NCI-H2227 treated with DMSO at 0.1 percent for 48 hours (cell line): ENCODE data around the gene PCBP2.
"Not testable (repeated sequence)": the region's sequence is repeated elsewhere in the genome, so short reads cannot be mapped to it uniquely, and the experiment has no call there.

Experiments
- DNase-seq: peaks from one replicate; lab custom pipeline; 2025; lab: John Stamatoyannopoulos, UW

Gene PCBP2

DNA sequence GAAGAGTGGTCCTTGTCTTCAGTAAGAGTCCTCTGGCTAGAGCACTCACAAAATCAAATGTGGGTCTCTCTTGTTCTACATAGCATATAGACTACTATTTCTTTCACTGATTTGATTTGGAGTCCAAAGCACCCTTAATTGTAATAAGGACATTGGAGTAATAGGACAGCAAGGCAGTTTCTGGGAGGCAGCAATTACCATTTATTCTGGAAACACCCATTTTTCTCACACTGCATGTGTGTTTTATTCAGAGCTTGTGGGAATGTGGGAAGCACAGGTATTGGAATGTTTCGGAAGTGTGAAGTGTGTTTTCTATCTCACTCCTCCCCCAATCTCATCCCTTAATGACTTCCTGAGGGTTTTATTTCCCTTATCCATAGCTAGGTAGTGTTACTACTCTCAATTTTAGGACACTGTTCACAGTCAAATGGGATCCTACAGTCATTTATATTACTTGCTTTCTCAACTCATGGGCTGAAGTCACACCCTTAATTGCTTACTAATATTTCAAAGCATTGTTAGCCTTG lies 20.2 kb downstream of the PCBP2 start:
- no peak for DNase-seq

DNA sequence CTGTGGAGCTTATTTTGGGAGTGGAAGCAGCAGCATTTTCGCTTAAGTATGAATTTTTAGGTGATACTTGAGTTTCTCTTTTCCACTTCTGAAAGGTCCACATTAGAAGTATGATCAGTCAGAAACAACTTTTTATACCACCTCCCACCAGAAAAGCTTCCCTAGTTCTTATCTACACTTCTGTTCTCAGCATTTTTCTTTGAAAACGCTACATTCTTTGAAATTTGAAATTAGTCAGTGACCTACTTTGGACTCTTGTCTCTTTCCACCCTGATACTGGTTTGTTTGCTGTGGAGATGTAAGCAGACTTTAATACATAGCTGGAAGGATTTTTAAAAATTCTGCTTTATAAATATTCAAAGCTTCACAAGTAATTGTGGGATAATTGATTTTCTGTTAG lies 22.2 kb downstream of the PCBP2 start:
- DNase-seq: no peak

DNA sequence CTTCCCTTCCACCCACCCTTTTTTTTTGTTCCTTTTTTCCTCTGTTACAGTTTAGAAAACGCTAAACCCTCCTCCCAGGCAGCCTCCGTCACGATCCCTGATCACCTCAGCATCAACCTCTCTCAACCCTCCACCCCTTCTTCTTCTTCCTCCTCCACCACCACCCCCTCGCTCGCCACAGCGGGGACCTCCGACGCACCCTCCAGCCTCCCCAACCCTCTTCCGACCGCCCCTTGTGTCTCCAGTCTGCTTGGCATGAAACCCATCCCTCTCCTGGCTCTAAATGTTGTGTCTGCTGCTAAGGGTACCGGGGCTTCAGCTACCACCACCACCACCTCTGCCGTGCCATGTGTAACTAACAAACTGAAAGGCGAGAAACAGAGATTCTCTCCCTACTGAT lies 22.9 kb downstream of the PCBP2 start:
- DNase-seq: no peak

DNA sequence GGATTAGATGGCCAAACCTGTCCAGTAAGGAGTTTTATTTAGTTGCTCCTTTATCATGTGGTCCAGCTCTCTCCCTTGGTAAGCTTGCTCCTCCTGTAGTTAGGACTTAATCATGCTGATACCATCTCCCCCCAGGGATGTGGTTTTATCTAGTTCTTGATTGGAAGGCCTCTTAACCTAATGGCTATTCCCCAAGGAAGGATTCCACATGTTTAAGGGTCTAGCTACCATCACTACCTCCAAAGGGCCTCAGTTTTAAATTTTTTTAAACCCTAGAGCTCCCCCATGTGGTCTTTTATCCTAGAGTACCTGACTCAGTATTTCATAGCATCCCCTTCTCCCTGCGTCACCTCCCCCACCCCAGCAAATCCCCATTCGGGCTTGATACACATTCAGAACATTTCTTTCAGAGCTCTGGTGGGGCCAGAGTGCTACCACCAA lies 24.9 kb downstream of the PCBP2 start:
- no peak for DNase-seq

DNA sequence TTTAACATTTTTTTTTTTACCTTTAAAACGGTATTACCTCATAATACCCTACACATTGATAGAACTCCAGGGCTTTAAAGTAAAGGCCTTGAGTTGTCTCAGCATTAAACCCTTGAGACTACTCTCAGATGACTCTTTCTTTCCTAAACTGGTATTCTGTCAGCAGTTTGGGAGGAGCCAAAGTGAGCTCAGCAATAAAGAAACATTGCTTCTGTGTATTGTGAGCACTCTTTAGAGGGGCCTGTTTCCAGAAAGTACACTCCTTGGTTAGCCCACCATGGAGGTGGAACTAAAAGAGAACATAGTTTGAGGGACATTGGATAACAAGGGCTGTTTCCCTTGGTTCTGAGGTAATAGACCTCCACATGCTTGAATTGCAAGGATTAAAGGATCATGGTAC lies 27.0 kb downstream of the PCBP2 start:
- DNase-seq: no peak

DNA sequence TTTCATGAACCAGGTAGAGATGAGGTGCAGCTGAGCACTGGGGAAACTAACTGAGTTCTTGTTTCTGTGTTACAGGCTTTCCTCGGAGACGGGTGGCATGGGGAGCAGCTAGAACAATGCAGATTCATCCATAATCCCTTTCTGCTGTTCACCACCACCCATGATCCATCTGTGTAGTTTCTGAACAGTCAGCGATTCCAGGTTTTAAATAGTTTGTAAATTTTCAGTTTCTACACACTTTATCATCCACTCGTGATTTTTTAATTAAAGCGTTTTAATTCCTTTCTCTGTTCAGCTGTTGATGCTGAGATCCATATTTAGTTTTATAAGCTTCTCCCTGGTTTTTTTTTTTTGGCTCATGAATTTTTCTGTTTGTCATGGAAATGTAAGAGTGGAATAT lies 27.4 kb downstream of the PCBP2 start:
- no peak for DNase-seq

DNA sequence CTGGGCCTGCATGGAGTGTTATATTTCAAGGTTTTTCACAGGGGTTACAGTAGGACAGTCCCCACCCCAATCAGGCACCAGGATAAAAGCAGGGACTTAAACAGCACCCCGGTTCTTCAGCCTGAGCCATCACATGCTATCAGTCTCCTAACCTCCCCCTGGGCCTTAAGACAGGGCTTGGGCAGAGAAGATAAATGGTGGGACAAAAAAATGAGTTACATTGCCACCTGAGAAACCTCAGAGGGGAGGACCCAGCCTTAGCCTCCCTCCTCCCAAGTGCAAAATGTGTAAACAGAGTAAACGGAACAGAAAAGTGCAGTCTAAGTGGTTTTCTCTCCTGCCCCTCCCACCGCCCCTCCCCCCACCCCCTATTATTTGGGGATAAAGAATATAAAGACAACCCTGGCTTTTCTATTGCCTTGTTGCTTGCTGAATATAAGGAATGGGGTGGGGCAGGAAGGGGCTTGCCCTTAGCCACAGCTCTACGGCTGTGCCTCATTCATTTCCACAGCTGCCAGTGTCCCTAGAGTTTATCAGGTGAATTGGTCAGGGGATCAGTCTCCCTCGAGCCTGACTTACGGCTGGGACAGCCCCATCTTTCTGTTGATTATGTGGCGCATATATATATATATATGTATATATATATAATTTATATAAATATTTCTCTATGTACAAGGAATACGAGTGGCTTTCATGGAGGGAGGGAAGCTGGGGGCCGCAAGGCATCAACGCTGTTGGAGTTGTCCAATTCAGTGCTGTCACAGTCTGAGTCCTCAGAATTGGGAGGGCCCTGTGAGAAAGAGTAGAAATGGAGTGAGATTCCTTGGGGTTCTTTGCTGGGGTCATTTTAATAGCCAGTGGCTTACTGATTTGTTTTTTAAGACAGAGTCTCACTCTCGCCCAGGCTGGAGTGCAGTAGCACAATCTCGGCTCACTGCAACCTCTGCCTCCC lies 28.9 kb downstream of the PCBP2 start:
- DNase-seq: no peak

GRCh38 chr12:53481458-53481857 lies 29.6 kb downstream of the PCBP2 start:
- not testable (repeated sequence) for DNase-seq

- no peak for DNase-seq
Observed at GRCh38 chr12:53481939-53482586, 30.2 kb downstream of the PCBP2 start.

DNA sequence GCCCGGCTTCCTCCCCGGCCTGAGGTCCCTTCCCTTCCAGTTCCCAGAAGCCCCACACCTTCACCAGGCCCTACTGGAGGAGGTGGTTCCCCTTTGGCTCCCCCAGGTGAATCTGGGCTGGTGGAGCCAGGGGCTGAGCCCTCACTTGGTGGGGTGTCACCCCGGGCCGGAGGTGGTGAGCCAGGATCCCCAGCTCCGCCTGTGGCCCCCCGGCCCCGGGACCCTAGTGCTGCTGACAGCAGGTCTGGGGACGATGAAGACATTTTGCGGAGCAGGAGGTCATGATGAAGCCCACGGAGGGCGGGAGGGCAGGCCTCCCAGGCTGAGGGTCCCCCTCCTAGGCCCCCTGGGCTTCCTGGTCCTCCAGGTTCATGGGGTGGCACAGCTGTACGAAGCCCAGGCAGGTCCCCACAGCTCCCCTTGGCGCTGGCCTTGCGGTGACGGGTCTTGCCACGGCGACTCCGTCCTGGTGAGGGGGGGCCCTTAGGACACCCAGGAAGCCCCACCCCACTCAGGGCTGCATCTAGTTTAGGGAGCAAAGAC lies 30.8 kb downstream of the PCBP2 start:
- no peak for DNase-seq

DNA sequence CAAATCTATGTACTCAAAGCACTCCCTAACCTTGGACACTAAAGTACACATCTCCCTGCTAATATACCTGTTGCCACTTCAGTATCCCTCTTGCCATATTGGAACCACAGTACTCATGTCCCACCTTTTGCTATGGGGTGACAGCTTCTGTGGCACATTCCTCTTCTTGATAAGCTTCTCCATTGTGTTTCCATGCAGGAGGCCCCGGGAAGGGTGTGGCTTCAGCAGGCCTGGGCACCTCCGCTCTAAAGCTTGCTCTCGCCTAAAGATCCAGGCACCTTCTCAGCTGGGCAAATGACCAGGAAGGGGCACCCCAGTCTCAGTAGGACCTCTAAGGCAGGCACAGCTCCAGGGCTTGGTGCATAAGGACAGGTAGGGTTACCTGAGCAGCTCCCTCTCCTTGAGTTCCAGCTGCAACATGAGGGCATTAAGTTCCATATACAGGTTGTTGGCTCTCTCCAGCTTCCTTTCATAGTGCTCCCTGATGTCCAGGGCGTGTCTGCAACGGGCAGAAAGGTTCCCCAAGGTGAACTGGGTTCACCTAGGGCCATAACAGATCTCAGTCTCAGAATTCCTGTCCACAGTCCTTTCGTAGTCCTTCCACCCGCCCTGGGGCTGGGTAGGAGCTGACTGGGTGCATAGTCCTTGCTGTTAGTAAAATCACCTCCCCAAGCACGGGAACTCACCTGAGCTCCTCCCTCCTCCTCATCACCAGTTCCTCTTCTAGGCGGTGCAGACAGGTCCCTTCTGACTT lies 31.5 kb downstream of the PCBP2 start:
- no peak for DNase-seq

GRCh38 chr12:53483979-53484377 lies 32.1 kb downstream of the PCBP2 start:
- DNase-seq: no peak

DNA sequence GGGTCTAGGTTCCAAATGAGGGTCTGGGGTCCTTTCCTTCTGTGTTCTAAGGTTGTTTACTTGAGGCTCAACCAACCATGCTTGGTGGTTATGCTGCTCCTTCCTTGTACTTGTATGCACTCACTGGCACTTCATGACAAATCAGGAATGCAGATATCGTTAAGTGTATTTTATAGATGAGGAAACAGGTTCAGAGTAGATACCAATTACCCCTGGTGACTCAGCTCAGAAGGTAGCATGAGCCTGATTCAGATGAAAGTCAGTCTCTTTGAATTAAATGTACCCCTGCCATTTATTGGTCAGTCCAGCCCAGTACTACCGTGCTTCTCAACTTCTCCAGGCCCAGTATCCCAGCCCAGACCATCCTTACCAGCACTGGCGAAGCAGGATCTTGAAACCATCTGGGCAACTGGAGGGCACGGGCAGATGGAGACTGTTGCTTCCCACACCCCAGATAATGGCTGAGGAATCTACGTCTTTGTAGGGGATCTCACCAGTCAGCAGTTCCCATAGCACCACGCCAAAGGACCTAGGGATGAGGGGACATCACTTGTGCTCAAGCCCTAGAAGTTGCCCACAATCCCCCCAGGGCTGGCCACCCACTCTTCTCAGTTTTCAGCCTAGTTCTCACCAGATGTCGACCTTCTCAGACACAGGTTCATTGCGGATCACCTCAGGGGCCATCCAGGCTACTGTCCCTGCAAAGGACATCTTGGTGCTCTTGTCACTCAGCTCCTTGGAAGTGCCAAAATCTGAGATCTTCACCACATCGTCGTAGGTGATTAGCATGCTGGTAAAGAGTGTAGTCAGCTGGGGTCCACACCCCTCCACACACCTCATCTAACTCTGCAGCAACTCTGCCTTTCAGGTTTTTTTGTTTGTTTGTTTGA lies 33.0 kb downstream of the PCBP2 start:
- DNase-seq: no peak

DNA sequence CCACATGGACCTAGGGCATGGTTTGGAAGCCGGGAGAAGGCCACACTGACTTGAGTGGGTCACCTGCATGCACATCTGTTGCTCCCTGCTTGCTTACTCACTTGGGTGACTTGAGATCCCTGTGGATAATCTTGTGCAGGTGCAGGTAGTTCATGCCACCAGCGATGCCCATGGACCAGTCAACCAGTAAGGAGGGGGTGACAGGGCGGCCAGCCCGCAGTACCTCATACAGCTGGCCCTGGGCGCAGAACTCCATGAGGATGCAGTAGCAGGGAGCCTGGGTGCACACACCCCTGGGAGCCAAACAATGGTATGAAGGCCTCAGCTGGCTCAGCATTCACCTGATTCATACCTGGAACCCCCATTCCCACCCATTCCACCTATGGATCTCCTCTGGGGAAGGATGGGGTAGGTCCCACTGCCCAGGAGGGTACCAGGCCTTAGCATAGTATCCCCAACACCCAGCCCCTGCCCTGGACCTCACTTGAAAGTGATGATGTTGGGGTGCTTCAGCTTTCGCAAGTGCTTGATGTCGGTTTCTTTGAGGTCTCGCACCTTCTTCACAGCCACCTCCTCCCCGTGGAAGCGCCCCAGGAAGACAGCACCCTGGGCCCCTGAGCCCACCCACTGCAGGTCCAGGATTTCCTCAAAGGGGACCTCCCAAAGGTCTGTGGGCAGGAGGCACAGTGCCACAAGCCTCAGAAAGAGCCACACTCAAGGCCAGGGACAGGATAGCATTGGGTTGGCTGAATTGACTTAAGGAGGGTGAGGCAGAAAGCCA lies 34.2 kb downstream of the PCBP2 start:
- DNase-seq: no peak

GRCh38 chr12:53486736-53487487 lies 35.0 kb downstream of the PCBP2 start:
- no peak for DNase-seq

DNA sequence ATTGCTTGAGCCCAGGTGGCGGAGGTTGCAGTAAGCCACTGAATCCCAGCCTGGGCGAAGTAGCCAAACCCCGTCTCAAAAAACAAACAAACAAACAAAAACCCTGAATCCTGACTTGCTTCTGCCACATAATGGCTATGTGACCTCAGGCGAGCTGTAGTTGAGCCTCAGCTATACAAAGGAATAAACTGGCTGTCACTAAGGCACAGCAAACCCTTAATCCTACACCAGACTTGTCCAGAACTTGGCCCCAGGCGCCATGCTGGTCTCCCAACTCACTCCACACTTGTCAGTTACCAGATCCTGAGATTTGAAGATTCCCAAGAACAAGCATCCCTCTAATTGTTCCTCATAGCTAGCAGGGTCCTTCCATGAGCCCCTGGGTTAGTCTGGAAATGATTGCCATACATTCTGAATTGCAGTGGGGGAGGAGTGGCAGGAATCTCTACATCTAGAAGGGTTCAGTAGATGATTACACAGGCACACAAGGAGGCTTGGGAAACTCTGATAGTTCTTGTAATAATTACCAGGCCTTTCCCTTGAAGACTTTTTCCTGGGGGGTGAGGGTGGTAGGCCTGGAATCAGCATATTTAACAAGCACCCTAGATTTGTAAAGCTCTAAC lies 37.5 kb downstream of the PCBP2 start:
- DNase-seq: peak; percentile 27

- no peak for DNase-seq
Observed at GRCh38 chr12:53492188-53492587, 40.3 kb downstream of the PCBP2 start.

DNA sequence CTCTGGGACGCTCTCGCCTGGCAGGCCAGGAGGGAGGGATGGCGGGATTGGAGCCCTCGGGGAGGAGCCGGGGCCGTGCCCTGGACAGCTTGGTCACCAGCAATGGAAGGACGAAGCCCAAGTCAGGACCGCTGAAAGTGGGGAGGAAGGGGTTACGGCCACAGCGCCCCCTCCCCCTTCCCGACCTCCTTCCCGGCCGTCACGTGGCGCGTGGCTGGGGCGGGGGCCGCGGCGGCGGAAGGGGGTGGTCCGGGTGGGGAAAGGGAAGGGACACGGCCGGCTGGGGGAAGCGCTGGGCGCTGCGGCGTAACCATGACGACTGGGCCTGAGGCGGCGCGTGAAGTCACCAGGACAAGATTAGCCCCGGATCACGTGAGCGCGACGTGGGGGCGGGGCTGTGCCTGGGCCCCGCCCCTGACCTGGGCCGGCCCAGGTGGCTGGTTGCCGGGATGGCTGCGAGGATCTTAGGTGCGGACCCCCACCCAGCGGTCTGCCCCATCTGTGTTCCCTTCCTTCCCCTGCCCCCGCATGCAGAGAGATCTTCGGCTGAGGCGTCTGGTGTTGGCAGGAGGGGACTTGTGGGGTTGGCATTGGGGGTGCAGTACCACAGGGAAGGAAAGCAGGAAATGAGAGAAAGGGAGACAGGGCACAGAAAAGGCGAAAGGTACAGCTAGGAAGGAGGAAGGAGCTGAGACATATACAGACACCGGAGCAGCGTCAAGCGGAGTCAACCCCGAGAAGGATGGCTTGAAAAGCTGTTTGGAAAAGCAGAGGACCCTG lies 41.1 kb downstream of the PCBP2 start:
- DNase-seq: peak; percentile 90
